HepG2 (cell line): ENCODE data around the gene DIABLO. TPM values are rescaled to one million over a fixed set of nuclear protein-coding genes. Genes with fewer than 3 reads are reported as not detected.

Source experiments
- BRCA1 ChIP-seq: sonication (generic); formaldehyde crosslinking; IDR thresholded peaks from 2 replicates; pipeline ENCODE4 v1.4.0; 2020; ENCODE audit warnings: missing genetic modification reagents
- DPF2 ChIP-seq: sonication (generic); formaldehyde crosslinking; IDR thresholded peaks from 2 replicates; pipeline ENCODE4 v1.4.0; 2020; ENCODE audit warnings: mild to moderate bottlenecking, low read depth, missing genetic modification reagents, borderline replicate concordance
- E2F5 ChIP-seq: sonication (generic); formaldehyde crosslinking; conservative IDR thresholded peaks from 2 replicates; pipeline ENCODE4 v1.4.0; 2020; ENCODE audit warnings: missing genetic modification reagents
- HES4 ChIP-seq: sonication (generic); formaldehyde crosslinking; IDR thresholded peaks from 2 replicates; pipeline ENCODE4 v1.9.0; 2021; ENCODE audit warnings: mild to moderate bottlenecking, missing genetic modification reagents, borderline replicate concordance
- IRF1 ChIP-seq: sonication (generic); formaldehyde crosslinking; IDR thresholded peaks from 2 replicates; pipeline ENCODE4 v1.4.0; 2020; ENCODE audit warnings: low read depth, mild to moderate bottlenecking, missing genetic modification reagents
- KLF9 ChIP-seq: IDR thresholded peaks from 2 replicates; pipeline ENCODE4 v1.6.1; 2016; ENCODE audit warnings: low read depth
- MEIS2 ChIP-seq: sonication (generic); formaldehyde crosslinking; IDR thresholded peaks from 2 replicates; pipeline ENCODE4 v1.9.0; 2021; ENCODE audit warnings: mild to moderate bottlenecking, missing genetic modification reagents
- MYC ChIP-seq: sonication (generic); formaldehyde crosslinking; IDR thresholded peaks from 2 replicates; pipeline ENCODE4 v1.9.0; 2021; ENCODE audit warnings: missing genetic modification reagents, borderline replicate concordance
- NAIF1 ChIP-seq: sonication (generic); formaldehyde crosslinking; IDR thresholded peaks from 2 replicates; pipeline ENCODE4 v1.5.0; 2020; ENCODE audit warnings: mild to moderate bottlenecking, missing genetic modification reagents, borderline replicate concordance
- RERE ChIP-seq: IDR thresholded peaks from 2 replicates; pipeline ENCODE4 v1.6.1; 2016; ENCODE audit warnings: low read depth, missing genetic modification reagents, missing compliant biosample characterization
- SNAPC2 ChIP-seq: sonication (generic); formaldehyde crosslinking; IDR thresholded peaks from 2 replicates; pipeline ENCODE4 v1.8.1; 2022; ENCODE audit warnings: mild to moderate bottlenecking, missing genetic modification reagents
- ZNF224 ChIP-seq: sonication (generic); formaldehyde crosslinking; IDR thresholded peaks from 2 replicates; pipeline ENCODE4 v1.5.0; 2020; ENCODE audit warnings: mild to moderate bottlenecking, missing genetic modification reagents
- ZNF256 ChIP-seq: sonication (generic); formaldehyde crosslinking; conservative IDR thresholded peaks from 2 replicates; pipeline ENCODE4 v1.4.0; 2020; ENCODE audit warnings: missing genetic modification reagents
- ZNF572 ChIP-seq: sonication (generic); formaldehyde crosslinking; IDR thresholded peaks from 2 replicates; pipeline ENCODE4 v1.5.1; 2020; ENCODE audit warnings: mild to moderate bottlenecking, missing genetic modification reagents
- ZNF589 ChIP-seq: sonication (generic); formaldehyde crosslinking; conservative IDR thresholded peaks from 2 replicates; pipeline ENCODE4 v1.8.0; 2022; ENCODE audit warnings: mild to moderate bottlenecking, moderate library complexity, missing genetic modification reagents
- ZNF619 ChIP-seq: sonication (generic); formaldehyde crosslinking; IDR thresholded peaks from 2 replicates; pipeline ENCODE4 v1.4.0; 2020; ENCODE audit warnings: mild to moderate bottlenecking, missing genetic modification reagents
- ZNF7 ChIP-seq: IDR thresholded peaks from 2 replicates; pipeline ENCODE4 v1.6.1; 2016; ENCODE audit warnings: missing biosample characterization, missing genetic modification reagents
- ZNF740 ChIP-seq: sonication (generic); formaldehyde crosslinking; IDR thresholded peaks from 2 replicates; pipeline ENCODE4 v1.4.0; 2020; ENCODE audit warnings: missing genetic modification reagents
- ZNF781 ChIP-seq: sonication (generic); formaldehyde crosslinking; IDR thresholded peaks from 2 replicates; pipeline ENCODE4 v1.5.1; 2020; ENCODE audit warnings: borderline replicate concordance, mild to moderate bottlenecking, missing genetic modification reagents; ENCODE audit errors: not compliant biosample characterization
- ZUFSP ChIP-seq: sonication (generic); formaldehyde crosslinking; IDR thresholded peaks from 2 replicates; pipeline ENCODE4 v1.9.0; 2021; ENCODE audit warnings: missing genetic modification reagents, mild to moderate bottlenecking, borderline replicate concordance
- polyA plus RNA-seq, 8 experiments: library from polyadenylated mRNA; depleted of rRNA in 3 of 8; stranded (reverse) in 7 of 8; unstranded in 1 of 8; fragments of >200 nt; fragmentation: Illumina TruSeq in 4 of 8; extraction: Trizol in 4 of 8; gene quantifications; 2 replicates each; pipeline versions ENCODE4 v1.2.1 to v1.2.3, GENCODE V29; 2011 to 2016; ENCODE audit warnings: low read depth in 4 of 8, missing spikeins in 1 of 8, mixed read lengths in 1 of 8; ENCODE audit not compliant: insufficient read depth in 1 of 8
- total RNA-seq, 5 experiments: library from RNA; depleted of rRNA; stranded (reverse); fragments of >200 nt; fragmentation: Illumina TruSeq; extraction: Trizol; gene quantifications; 2 replicates each; pipeline ENCODE4 v1.2.3, GENCODE V29; 2016; ENCODE audit warnings: low read depth in 1 of 5

DIABLO gene
- total and polyA plus RNA-seq, 2 of the 13 experiments (the other 11 are each of a cell fraction or from before 2014, with no cell fraction given), result 20.7 to 70.9 TPM

- TF ChIP-seq ZNF781, result peak; percentile 82
- no peak for TF ChIP-seq ZNF740 (CRISPR knock-in tag)
- no peak for TF ChIP-seq RERE (CRISPR knock-in tag)
- TF ChIP-seq NAIF1, result no peak
- no peak for TF ChIP-seq ZUFSP (CRISPR knock-in tag)
- TF ChIP-seq ZNF7 (CRISPR knock-in tag), result no peak
- TF ChIP-seq DPF2, result no peak
- TF ChIP-seq HES4 (CRISPR knock-in tag), result no peak
- TF ChIP-seq BRCA1, result 0 out of 2 replicates have a peak, but pooled peaks have one; percentile 13
- TF ChIP-seq ZNF256, result no peak
- 0 out of 2 replicates have a peak, but pooled peaks have one; percentile 55 for TF ChIP-seq MEIS2
- peak; percentile 29; the same call in 1 of the 2 replicates for TF ChIP-seq E2F5
- TF ChIP-seq ZNF224 (CRISPR knock-in tag), result no peak
- TF ChIP-seq SNAPC2, result 0 out of 2 replicates have a peak, but pooled peaks have one; percentile 74
- TF ChIP-seq ZNF572 (CRISPR knock-in tag), result no peak
- TF ChIP-seq ZNF589 (CRISPR knock-in tag), result no peak; the same call in 1 of the 2 replicates
- no peak for TF ChIP-seq IRF1 (CRISPR knock-in tag)
- 0 out of 2 replicates have a peak, but pooled peaks have one; percentile 41 for TF ChIP-seq KLF9 (CRISPR knock-in tag)
- TF ChIP-seq MYC (CRISPR knock-in tag), result peak; percentile 20; the same call in 1 of the 2 replicates
- no peak for TF ChIP-seq ZNF619 (CRISPR knock-in tag)
These were observed at the start of gene DIABLO (continued) for GRCh38 chr12:122225683-122226365.
